OCI-LY7 (cell line): Measurements from ENCODE around the gene LIPC. TPM values are rescaled to one million over a fixed set of nuclear protein-coding genes. Genes with fewer than 3 reads are reported as not detected.

Source experiments
- BruUV-seq: library from RNA; stranded (reverse); fragments of 400-500 nt; replicated peaks from 2 replicates; lab custom pipeline; 2021; lab: Mats Ljungman, UMichigan
- CTCF ChIA-PET: fragments of 300-600 bp; sonication (Branson Sonifier 250); formaldehyde crosslinking; loops from one replicate; lab custom pipeline; 2022; ENCODE audit warnings: antibody characterized with exemption; ENCODE audit not compliant: unreplicated experiment; lab: Charles Lee
- POLR2A ChIA-PET: fragments of 300-600 bp; sonication (Branson Sonifier 250); formaldehyde crosslinking; loops from one replicate; lab custom pipeline; 2022; ENCODE audit warnings: antibody characterized with exemption; lab: Charles Lee
- DNase-seq: peaks from one replicate; pipeline ENCODE4 v3.0.0-alpha.2; 2015; ENCODE audit warnings: low spot score
- H2AFZ ChIP-seq: fragments of 200-600 bp; sonication (generic), shearing (Covaris generic); 2 replicates; pipeline ENCODE4 v1.6.1; 2014; ENCODE audit warnings: mild to moderate bottlenecking, antibody characterized with exemption, low read length, moderate library complexity
- H3K27ac ChIP-seq: fragments of 200-600 bp; sonication (generic); 2 replicates; pipeline ENCODE4 v1.5.1; 2014; ENCODE audit warnings: mixed run types, low read depth, mild to moderate bottlenecking, moderate library complexity, low read length, inconsistent platforms; ENCODE audit not compliant: poor library complexity, severe bottlenecking
- H3K36me3 ChIP-seq: fragments of 200-600 bp; sonication (generic); 2 replicates; pipeline ENCODE4 v1.6.1; 2014; ENCODE audit warnings: mild to moderate bottlenecking, antibody characterized with exemption, low read length, moderate library complexity, mixed read lengths; ENCODE audit not compliant: insufficient read depth
- H3K4me1 ChIP-seq: fragments of 200-600 bp; sonication (generic); 2 replicates; pipeline ENCODE4 v1.5.1; 2014; ENCODE audit warnings: mild to moderate bottlenecking, low read length; ENCODE audit not compliant: insufficient read depth, poor library complexity, severe bottlenecking
- H3K4me2 ChIP-seq: fragments of 200-600 bp; sonication (generic); 2 replicates; pipeline ENCODE4 v1.6.1; 2014; ENCODE audit warnings: mild to moderate bottlenecking, low read length
- H3K4me3 ChIP-seq: fragments of 200-600 bp; sonication (generic); 2 replicates; pipeline ENCODE4 v1.5.1; 2014; ENCODE audit warnings: mild to moderate bottlenecking, low read depth, low read length; ENCODE audit not compliant: poor library complexity, severe bottlenecking
- H3K79me2 ChIP-seq: fragments of 200-600 bp; sonication (generic); 2 replicates; pipeline ENCODE4 v1.6.1; 2016; ENCODE audit warnings: low read depth, mild to moderate bottlenecking, low read length, moderate library complexity, mixed read lengths; ENCODE audit not compliant: insufficient read depth
- H3K9me2 ChIP-seq: fragments of 200-600 bp; sonication (generic); 2 replicates; pipeline ENCODE4 v1.6.1; 2016; ENCODE audit warnings: mild to moderate bottlenecking, low read length, mixed read lengths; ENCODE audit not compliant: insufficient read depth
- H3K9me3 ChIP-seq: fragments of 200-600 bp; sonication (generic); 2 replicates; pipeline ENCODE4 v1.6.1; 2014; ENCODE audit warnings: mild to moderate bottlenecking, mixed run types, low read length, mixed read lengths
- H4K20me1 ChIP-seq: fragments of 200-600 bp; sonication (generic); 2 replicates; pipeline ENCODE4 v1.6.1; 2014; ENCODE audit warnings: mild to moderate bottlenecking, antibody characterized with exemption, low read length, moderate library complexity, mixed read lengths; ENCODE audit not compliant: insufficient read depth
- CTCF ChIP-seq: fragments of 200-600 bp; sonication (generic); conservative IDR thresholded peaks from 2 replicates; pipeline ENCODE4 v1.5.1; 2014; ENCODE audit warnings: mild to moderate bottlenecking, antibody characterized with exemption, low read length, moderate library complexity, mixed read lengths
- EZH2phosphoT487 ChIP-seq: fragments of 200-600 bp; sonication (generic); IDR thresholded peaks from 2 replicates; pipeline ENCODE4 v1.6.1; 2018; ENCODE audit warnings: low read depth, borderline replicate concordance, mild to moderate bottlenecking, mixed run types, antibody characterized with exemption, low read length, moderate library complexity, mixed read lengths
- intact Hi-C: fragments of 100-400 bp; cut with micrococcal nuclease; formaldehyde crosslinking; loops from one replicate; pipeline ENCODE4 v1.10.0; 2022; ENCODE audit not compliant: unreplicated experiment
- total RNA-seq, 2 experiments: library from RNA; depleted of rRNA in 1 of 2; stranded (reverse); fragments of >200 nt in 1 of 2; shearing (Covaris generic) in 1 of 2; gene quantifications; 2 replicates each; pipeline ENCODE4 v1.2.3, GENCODE V29; 2014 to 2022

The LIPC gene
- total RNA-seq, 2 experiments from 2014 or later: 0.50 TPM; not detected in 1

- POLR2A ChIA-PET: interaction anchor here (0.6 kb wide), 1 partner anchor 1557 kb away, joined by 3 read pairs; no protein-coding TSS in a partner anchor
- no peaks in the 10 kb centered on the region for H4K20me1 ChIP-seq
- H3K79me2 ChIP-seq: no peaks in the 10 kb centered on the region
- no peaks in the 10 kb centered on the region for H3K4me1 ChIP-seq
- no peak overlapping the region for H3K4me3 ChIP-seq
- TF ChIP-seq EZH2phosphoT487 (no peak), CTCF (no peak)
- no peak overlapping the region for H3K4me2 ChIP-seq
- intact Hi-C loops: no loop called here
- H3K9me2 ChIP-seq: no peaks in the 10 kb centered on the region
- no peak overlapping the region for H2AFZ ChIP-seq
- no peak overlapping the region for H3K27ac ChIP-seq
- BruUV-seq: no TSS peak
- DNase-seq: no peak
- no peaks in the 10 kb centered on the region for H3K9me3 ChIP-seq
- no peaks in the 10 kb centered on the region for H3K36me3 ChIP-seq
- CTCF ChIA-PET: no interaction called here
These were observed 89.1 kb downstream of the LIPC start for GRCh38 chr15:58520936-58521292.

GRCh38 chr15:58521293-58521991 lies 89.7 kb downstream of the LIPC start:
- CTCF ChIA-PET: no interaction called here
- H3K4me3 ChIP-seq: no peak overlapping the region

More at GRCh38 chr15:58521293-58521991, 89.7 kb downstream of the LIPC start:
- H3K9me2 ChIP-seq: no peaks in the 10 kb centered on the region
- TF ChIP-seq EZH2phosphoT487 (no peak), CTCF (no peak)
- H3K79me2 ChIP-seq: no peaks in the 10 kb centered on the region
- POLR2A ChIA-PET: no interaction called here
- no peak overlapping the region for H2AFZ ChIP-seq
- H3K9me3 ChIP-seq: no peaks in the 10 kb centered on the region
- no peaks in the 10 kb centered on the region for H3K4me1 ChIP-seq
- no peak overlapping the region for H3K27ac ChIP-seq
- BruUV-seq: no TSS peak
- H3K4me2 ChIP-seq: no peak overlapping the region
- intact Hi-C loops: no loop called here
- H4K20me1 ChIP-seq: no peaks in the 10 kb centered on the region
- DNase-seq: no peak
- no peaks in the 10 kb centered on the region for H3K36me3 ChIP-seq
